ENCODE results near the gene MGAT5. TPM values are rescaled to one million over a fixed set of nuclear protein-coding genes. Genes with fewer than 3 reads are reported as not detected.

Gene MGAT5
- total RNA-seq, 3 donors from 2014 or later (not counting 1 experiment from before 2014, with no cell fraction given) = 39.7 to 58.2 (median 57.0) TPM

GRCh38 chr2:134341476-134341875 lies 87.6 kb downstream of the MGAT5 start:
- Histone ChIP-seq H3K27ac (ENCODE audit: low read length) (no peak overlapping the region), H3K4me1 (ENCODE audit: control insufficient read depth, insufficient read depth, low read length) (no peaks in the 10 kb centered on the region), H3K36me3 (ENCODE audit: control insufficient read depth, insufficient read depth, low read length) (peaks cover 11% of the 10 kb centered on the region), H3K27me3 (ENCODE audit: control insufficient read depth, insufficient read depth, low read length) (no peaks in the 10 kb centered on the region), H3K4me3 (ENCODE audit: low read length) (no peak overlapping the region), H3K9me3 (ENCODE audit: control insufficient read depth, insufficient read depth, low read length) (no peaks in the 10 kb centered on the region)
- Mint-ChIP-seq H3K9me3 (no peaks in the 10 kb centered on the region), H3K27ac (no peak overlapping the region), H3K36me3 (peaks cover 13% of the 10 kb centered on the region), H3K4me3 (no peak overlapping the region), H3K27me3 (ENCODE audit: low read depth in 2 of 2) (no peaks in the 10 kb centered on the region), H3K4me1 (no peaks in the 10 kb centered on the region)
- 96% methylated on average over 2 of the region's 3 CpGs for WGBS (ENCODE audit: insufficient coverage)
- DNase-seq (no peak), ATAC-seq (no peak)
- TF ChIP-seq, protein P1, sequence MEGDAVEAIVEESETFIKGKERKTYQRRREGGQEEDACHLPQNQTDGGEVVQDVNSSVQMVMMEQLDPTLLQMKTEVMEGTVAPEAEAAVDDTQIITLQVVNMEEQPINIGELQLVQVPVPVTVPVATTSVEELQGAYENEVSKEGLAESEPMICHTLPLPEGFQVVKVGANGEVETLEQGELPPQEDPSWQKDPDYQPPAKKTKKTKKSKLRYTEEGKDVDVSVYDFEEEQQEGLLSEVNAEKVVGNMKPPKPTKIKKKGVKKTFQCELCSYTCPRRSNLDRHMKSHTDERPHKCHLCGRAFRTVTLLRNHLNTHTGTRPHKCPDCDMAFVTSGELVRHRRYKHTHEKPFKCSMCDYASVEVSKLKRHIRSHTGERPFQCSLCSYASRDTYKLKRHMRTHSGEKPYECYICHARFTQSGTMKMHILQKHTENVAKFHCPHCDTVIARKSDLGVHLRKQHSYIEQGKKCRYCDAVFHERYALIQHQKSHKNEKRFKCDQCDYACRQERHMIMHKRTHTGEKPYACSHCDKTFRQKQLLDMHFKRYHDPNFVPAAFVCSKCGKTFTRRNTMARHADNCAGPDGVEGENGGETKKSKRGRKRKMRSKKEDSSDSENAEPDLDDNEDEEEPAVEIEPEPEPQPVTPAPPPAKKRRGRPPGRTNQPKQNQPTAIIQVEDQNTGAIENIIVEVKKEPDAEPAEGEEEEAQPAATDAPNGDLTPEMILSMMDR (IDR thresholded peaks at IDR 0.05) = no peak
- intact Hi-C loops (cut with micrococcal nuclease) = no loop called here

DNA sequence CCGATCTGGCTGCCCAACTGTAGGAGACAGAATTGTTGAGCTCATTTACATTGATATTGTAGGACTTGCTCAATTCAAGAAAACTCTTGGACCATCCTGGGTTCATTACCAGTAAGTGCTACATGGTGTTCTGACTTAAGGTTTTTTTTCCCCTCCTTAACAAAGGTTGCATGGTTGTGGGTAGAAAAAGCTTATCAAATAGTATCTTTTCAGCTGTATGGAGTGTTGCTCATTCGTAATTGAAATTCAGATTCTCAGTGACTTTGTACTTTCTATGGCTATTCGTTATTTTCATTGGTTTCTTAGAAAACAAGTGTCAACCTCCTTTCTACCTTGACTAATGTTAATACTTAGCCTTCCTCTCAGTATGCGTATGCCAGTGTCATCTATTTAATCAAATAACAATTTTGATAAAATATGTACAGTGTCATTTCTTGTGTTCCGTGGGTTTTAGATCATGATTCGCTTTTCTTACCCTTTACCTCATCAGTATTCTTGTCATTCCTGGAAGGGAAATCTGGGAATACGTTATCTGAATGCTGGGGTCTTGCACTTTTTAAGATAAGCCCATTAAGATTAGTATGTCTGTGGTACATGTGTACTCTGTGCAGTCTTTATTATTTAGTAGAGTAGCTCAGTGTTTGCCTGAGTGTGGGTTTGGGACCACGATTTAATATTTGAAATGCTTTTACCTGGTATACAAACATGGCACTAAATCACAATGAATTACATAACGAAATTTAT lies 91.3 kb downstream of the MGAT5 start:
- H3K4me3 ChIP-seq (ENCODE audit: low read length) = no peak overlapping the region
- peaks cover 13% of the 10 kb centered on the region for H3K36me3 ChIP-seq (ENCODE audit: control insufficient read depth, insufficient read depth, low read length)
- Mint-ChIP-seq H3K27ac (no peak overlapping the region), H3K36me3 (peaks cover 7% of the 10 kb centered on the region), H3K4me3 (no peak overlapping the region), H3K4me1 (no peaks in the 10 kb centered on the region), H3K9me3 (no peaks in the 10 kb centered on the region), H3K27me3 (ENCODE audit: low read depth in 2 of 2) (no peaks in the 10 kb centered on the region)
- intact Hi-C loops (cut with micrococcal nuclease) = no loop called here
- no peak overlapping the region for H3K27ac ChIP-seq (ENCODE audit: low read length)
- no peaks in the 10 kb centered on the region for H3K27me3 ChIP-seq (ENCODE audit: control insufficient read depth, insufficient read depth, low read length)
- no peaks in the 10 kb centered on the region for H3K9me3 ChIP-seq (ENCODE audit: control insufficient read depth, insufficient read depth, low read length)
- WGBS (ENCODE audit: insufficient coverage) = 93% methylated on average over 7 of the region's 9 CpGs
- TF ChIP-seq, protein P1 (IDR thresholded peaks at IDR 0.05) = no peak
- DNase-seq = no peak
- H3K4me1 ChIP-seq (ENCODE audit: control insufficient read depth, insufficient read depth, low read length) = peaks cover 7% of the 10 kb centered on the region
- ATAC-seq = no peak

- H3K27me3 Mint-ChIP-seq (ENCODE audit: low read depth in 2 of 2) = no peaks in the 10 kb centered on the region
- no peak for DNase-seq
- H3K27ac ChIP-seq (ENCODE audit: low read length) = no peak overlapping the region
- no peaks in the 10 kb centered on the region for H3K27me3 ChIP-seq (ENCODE audit: control insufficient read depth, insufficient read depth, low read length)
- H3K4me3 ChIP-seq (ENCODE audit: low read length) = no peak overlapping the region
- TF ChIP-seq, protein P1 (IDR thresholded peaks at IDR 0.05) = no peak
- H3K9me3 Mint-ChIP-seq = no peaks in the 10 kb centered on the region
- peaks cover 12% of the 10 kb centered on the region for H3K36me3 Mint-ChIP-seq
- intact Hi-C loops (cut with micrococcal nuclease) = no loop called here
- H3K4me3 Mint-ChIP-seq = no peak overlapping the region
- peaks cover 7% of the 10 kb centered on the region for H3K4me1 ChIP-seq (ENCODE audit: control insufficient read depth, insufficient read depth, low read length)
- peaks cover 20% of the 10 kb centered on the region for H3K36me3 ChIP-seq (ENCODE audit: control insufficient read depth, insufficient read depth, low read length)
- no peak for ATAC-seq
- WGBS (ENCODE audit: insufficient coverage) = 99% methylated on average over 4 of the region's 4 CpGs
- H3K4me1 Mint-ChIP-seq = no peaks in the 10 kb centered on the region
- H3K9me3 ChIP-seq (ENCODE audit: control insufficient read depth, insufficient read depth, low read length) = no peaks in the 10 kb centered on the region
- H3K27ac Mint-ChIP-seq = no peak overlapping the region
These were observed 92.3 kb downstream of the MGAT5 start for GRCh38 chr2:134346141-134346540.

DNA sequence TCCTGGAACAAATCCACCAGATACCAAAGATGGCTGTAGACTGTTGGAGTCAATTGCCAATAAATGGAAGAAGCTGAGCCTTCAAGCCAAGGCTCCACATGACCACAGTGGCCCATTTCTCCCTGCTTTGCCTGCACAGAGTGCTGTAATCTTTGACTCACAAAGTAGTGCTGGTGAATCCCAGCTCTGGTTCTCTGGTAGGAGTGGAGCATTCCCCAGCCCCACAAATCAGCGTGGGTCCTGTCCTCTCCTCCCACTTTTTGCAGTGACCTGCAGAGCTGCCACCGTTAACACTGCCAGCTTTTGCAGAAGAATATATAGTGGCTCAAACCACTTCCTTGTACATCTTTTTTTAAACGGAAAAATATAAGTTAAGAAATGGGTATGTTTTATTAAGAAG lies 93.9 kb downstream of the MGAT5 start:
- Histone ChIP-seq H3K27ac (ENCODE audit: low read length) (peak overlapping the region; percentile 40), H3K4me1 (ENCODE audit: control insufficient read depth, insufficient read depth, low read length) (peaks cover 7% of the 10 kb centered on the region), H3K36me3 (ENCODE audit: control insufficient read depth, insufficient read depth, low read length) (peaks cover 27% of the 10 kb centered on the region), H3K9me3 (ENCODE audit: control insufficient read depth, insufficient read depth, low read length) (no peaks in the 10 kb centered on the region), H3K4me3 (ENCODE audit: low read length) (no peak overlapping the region), H3K27me3 (ENCODE audit: control insufficient read depth, insufficient read depth, low read length) (no peaks in the 10 kb centered on the region)
- 23% methylated on average over 2 of the region's 3 CpGs for WGBS (ENCODE audit: insufficient coverage)
- intact Hi-C loops (cut with micrococcal nuclease) = no loop called here
- no peak overlapping the region for H3K27ac Mint-ChIP-seq
- H3K27me3 Mint-ChIP-seq (ENCODE audit: low read depth in 2 of 2) = no peaks in the 10 kb centered on the region
- TF ChIP-seq, protein P1 (IDR thresholded peaks at IDR 0.05) = no peak
- no peaks in the 10 kb centered on the region for H3K9me3 Mint-ChIP-seq
- ATAC-seq (no peak), DNase-seq (no peak)
- H3K4me3 Mint-ChIP-seq = no peak overlapping the region
- no peaks in the 10 kb centered on the region for H3K4me1 Mint-ChIP-seq
- H3K36me3 Mint-ChIP-seq = peaks cover 15% of the 10 kb centered on the region
